ENCODE results near the gene BCAS3.

GRCh38 chr17:61345061-61345460 is 667.4 kb downstream of the BCAS3 start:
- no peak for TF ChIP-seq CTCF (IDR thresholded peaks at IDR 0.05 in 8 of 11, conservative IDR thresholded peaks at IDR 0.05 in 3 of 11)
- TF ChIP-seq POLR2A (IDR thresholded peaks at IDR 0.05) = no peak

Measured in spleen (tissue), 7 donors.